NCI-H128 (cell line): Measurements from ENCODE around the gene NCR2.
"Not testable (repeated sequence)": the region's sequence is repeated elsewhere in the genome, so short reads cannot be mapped to it uniquely, and the experiment has no call there.

Experiments
- DNase-seq: peaks from one replicate; lab custom pipeline; 2025; ENCODE audit not compliant: unreplicated experiment; lab: John Stamatoyannopoulos, UW

Gene NCR2, protein sequence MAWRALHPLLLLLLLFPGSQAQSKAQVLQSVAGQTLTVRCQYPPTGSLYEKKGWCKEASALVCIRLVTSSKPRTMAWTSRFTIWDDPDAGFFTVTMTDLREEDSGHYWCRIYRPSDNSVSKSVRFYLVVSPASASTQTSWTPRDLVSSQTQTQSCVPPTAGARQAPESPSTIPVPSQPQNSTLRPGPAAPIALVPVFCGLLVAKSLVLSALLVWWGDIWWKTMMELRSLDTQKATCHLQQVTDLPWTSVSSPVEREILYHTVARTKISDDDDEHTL

DNA sequence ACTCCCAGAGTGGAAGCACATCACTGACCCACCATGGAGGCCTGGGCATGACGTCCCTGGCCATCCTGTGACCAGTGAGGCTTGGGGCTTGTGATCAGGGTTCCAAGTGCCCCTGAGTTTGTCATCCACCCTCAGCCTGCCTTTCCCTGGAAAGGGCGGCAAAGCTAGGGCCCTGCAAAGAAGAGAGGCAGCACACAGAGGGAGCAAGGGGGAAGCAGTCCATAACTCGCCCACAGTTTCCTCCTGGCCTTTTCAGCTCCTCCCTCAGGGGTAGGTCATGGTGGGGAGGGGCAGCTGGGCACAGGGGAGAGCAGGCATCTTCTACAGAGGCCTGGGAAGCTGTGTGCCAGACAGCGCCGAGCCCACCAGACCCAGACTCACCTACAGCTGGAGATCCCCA is at the start of gene NCR2:
NCR2 (plus strand) TSS at position 313 of the 400 bp plus-strand sequence. CDS start 269 bp downstream, outside the sequence.
- DNase-seq = no peak

DNA sequence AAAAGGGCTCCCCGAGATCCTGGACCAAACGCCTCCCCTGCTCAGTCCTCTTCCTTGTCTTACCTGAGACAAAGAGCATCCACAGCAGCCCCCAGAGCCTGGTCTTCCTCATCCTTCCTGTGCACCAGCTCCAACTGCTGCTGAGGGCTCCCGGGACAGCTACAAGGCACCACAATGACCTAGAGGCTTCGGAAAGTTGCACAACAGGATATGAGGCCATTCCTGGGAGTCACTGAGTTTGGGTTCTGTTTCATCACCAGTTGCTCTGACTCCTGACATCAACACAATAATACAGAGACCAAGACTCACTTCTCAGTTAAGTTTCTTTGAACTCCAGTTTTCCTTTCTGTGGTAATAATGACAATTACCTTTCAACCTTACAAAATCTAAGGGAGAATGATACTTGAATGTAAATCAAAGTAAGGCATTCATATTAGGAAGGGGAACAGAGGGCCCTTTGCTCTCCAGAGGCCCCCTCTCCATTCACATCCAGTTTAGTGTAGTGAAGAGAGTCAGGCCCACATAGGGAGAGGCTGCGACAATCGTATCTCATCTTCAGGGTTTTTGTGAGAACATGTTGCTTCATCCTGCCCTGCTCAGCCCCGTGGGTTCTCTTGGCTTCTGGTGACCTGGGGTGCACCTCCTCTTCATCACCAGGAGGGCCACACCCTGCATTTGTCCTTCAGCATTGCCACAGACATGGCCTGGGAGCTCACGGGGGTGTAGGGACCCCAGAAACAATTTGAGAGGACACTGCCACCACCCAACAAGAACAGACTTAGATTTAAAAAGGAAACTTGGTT is 48.7 kb upstream of the NCR2 start, which contains the start of gene TREM1:
TREM1 (minus strand) TSS at position 139 of the 803 bp plus-strand sequence; CDS start at position 112, 27 bp downstream.
- DNase-seq = no peak

- DNase-seq = peak; percentile 72
Measured at GRCh38 chr6:41288030-41288753, 47.2 kb upstream of the NCR2 start.

DNA sequence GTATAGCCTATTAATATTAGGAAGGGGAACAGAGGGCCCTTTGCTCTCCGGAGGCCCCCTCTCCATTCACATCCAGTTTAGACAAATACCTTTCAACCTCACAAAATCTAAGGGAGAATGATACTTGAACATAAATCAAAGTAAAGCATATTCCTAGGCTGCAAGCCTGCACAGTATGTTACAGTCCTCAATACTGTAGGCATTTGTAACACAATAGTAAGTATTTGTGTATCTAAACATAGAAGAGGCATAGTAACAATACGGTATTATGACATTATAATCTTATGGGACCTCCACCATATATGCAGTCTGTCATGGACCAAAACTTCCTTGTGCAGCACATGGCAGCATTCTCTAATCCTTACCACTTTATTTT is 46.7 kb upstream of the NCR2 start:
- no peak for DNase-seq

GRCh38 chr6:41289815-41290214 is 45.6 kb upstream of the NCR2 start:
- no peak for DNase-seq

- DNase-seq = no peak
Measured at GRCh38 chr6:41291717-41292116, 43.7 kb upstream of the NCR2 start.

DNA sequence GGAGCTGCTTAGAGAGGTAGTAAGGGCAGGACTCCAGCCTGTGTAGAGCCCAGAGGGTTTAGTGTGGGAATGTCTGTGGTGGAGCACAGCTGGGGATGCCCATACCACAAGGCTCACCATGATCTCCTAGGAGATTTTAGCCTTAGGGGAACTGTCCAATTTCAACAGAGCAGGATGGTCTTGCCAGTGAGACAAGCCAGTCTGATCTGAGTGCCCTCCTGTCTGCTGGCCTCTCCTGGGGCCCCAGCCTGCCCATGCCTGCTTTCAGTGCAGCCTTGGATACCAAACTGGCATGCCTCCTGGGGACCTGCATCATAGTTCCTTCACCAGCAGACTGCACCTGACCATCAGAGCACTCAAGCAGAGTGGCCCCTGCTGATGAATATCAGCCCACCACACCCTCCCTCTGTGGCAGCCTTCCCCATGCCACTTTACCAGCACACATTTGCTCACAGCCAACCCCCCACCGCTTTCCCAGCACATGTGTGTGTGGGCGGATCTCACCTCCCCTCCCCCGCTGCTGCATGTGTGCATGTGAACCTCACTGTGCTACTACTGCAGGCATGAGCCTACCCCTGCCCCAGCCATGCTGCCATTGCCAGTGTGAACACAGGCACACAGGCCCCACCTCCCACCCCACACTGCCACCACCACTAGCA is 41.1 kb upstream of the NCR2 start:
- no peak for DNase-seq

GRCh38 chr6:41297248-41297647 is 38.2 kb upstream of the NCR2 start:
- not testable (repeated sequence) for DNase-seq

GRCh38 chr6:41298785-41299502 is 36.5 kb upstream of the NCR2 start:
- DNase-seq = no peak

DNA sequence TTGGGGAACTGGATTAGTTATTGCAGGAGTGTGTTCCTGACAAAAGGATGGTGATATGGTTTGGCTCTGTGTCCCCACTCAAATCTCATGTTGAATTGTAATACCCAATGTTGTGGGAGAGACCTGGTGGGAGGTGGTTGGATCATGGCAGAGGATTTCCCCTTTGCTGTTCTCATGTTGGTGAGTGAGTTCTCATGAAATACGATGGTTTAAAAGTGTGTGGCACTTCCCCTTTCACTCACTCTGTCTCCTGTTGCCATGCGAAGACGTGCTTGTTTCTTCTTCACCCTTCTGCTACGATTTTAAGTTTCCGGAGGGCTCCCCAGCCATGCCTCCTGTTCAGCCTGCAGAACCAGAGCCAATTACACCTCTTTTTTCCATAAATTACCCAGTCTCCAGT is 32.8 kb upstream of the NCR2 start:
- no peak for DNase-seq

- peak; percentile 58 for DNase-seq
Measured at GRCh38 chr6:41306187-41306854, 29.1 kb upstream of the NCR2 start.

DNA sequence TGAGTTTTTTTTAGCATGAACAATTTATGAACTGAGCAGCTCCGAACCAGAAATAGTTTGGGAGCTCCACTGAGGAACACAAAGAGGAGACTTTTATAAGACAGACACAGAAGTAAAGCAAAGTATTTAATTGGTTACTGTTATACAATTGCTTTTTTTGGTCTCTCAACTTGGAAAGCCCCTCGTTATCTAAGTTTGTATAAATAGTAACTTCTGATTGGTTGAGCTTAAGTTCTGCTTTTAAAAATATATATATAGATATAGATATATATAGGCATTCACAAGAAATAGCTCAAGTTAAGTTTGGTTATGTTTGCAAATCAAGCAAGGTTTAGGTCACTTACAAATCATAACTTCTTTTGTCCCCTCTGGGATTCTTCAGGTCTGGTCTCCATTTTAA is 20.2 kb upstream of the NCR2 start:
- DNase-seq = no peak

- DNase-seq = no peak
Measured at GRCh38 chr6:41315943-41316620, 19.3 kb upstream of the NCR2 start.

GRCh38 chr6:41318261-41318653 is 17.2 kb upstream of the NCR2 start:
- no peak for DNase-seq

DNA sequence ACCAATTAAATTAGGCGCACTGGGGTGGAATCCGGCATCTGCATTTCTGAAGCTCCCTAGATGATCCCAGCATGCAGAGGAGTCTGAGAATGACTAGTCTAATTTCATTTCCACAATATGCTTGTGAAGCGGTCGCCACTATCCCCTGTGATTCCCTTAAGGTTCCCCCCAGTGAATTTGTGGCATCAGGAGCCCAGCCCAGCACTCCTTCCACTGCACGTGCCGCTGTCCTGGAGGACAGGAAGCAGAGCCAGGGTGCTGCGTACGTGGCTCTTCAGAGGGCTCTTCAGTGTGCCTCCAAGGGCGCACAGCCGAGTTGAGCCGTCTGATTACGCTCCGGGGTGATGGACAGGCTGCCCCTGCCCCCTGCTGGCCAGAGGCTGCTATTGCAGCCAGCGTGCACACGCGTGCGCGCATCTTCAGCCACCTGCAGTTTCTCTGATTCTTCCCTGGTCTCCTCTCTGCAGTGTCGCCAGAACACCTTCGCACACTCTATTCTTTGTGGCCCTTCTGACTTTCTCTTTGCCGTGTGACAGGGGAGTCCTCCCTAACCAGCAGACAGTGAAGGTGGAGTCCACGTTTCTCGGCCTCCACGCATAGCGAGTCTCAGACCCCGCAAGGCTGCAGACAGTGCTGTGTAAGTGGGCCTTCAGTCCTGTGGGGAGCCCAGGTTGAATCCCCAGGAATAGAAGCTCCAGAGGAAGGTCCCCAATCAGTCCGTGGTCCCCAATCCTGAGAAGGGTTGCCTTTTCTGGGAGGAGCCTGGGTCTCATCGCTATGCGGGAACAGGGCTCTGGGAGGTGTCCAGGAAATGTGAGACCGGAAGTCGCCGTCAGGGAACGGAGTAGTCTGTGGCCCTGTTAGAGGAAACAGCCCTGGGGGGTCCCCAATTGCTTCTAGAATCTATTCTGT is 16.5 kb upstream of the NCR2 start:
- peak; percentile 75 for DNase-seq

GRCh38 chr6:41321183-41321582 is 14.2 kb upstream of the NCR2 start:
- no peak for DNase-seq

- DNase-seq = no peak
Measured at GRCh38 chr6:41325446-41326066, 9.9 kb upstream of the NCR2 start.

DNA sequence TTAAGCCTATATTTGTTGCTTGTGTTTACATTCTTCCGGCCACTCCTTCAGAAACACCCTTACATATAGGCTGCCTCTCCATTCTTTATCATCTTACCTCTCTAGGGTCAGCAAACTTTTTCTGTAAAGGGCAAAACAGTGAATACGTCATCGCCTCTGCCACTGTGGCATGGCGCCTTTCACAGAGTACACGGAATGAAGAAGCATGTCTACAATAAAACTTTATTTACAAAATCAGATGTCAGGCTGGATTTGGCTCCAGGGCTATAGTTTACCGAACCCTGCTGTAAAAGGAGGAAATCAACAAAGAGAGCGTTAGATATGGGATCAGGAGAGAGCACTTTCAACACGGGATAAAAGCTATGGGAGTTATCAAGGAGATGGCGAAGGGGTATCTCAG is 9.3 kb upstream of the NCR2 start:
- no peak for DNase-seq
